Measurements from ENCODE around the gene KRT25.
"Not testable (repeated sequence)": the region's sequence is repeated elsewhere in the genome, so short reads cannot be mapped to it uniquely, and the experiment has no call there.

KRT25 gene

DNA sequence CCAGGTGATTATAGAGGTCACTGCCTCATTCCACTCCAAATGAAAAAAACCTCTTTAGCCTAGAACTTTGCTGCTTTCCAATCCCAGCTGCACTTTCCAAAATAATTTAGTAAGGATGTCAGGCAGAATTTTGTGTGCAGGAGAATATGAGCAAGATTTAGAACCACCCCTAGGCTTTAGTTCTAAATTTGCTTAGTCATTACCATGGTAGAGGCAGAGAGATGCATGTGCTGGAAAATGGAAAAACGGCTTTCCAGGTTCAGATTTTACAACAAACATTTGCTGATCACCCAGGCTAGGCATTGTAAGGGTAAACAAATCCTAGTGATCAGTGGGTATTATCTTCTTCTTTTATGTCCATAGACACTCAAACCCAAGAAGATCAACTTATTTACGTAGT is 10.5 kb upstream of the KRT25 start:
- in situ Hi-C loops (cut with HindIII; ENCODE audit: low pct_ligation_motif_present, low pct_unique_long_range_greater_than_20kb, low sequenced_read_pairs), result no loop called here
- no peak for DNase-seq

GRCh38 chr17:40763752-40764151 is 8.6 kb upstream of the KRT25 start:
- in situ Hi-C loops (cut with HindIII; ENCODE audit: low pct_ligation_motif_present, low pct_unique_long_range_greater_than_20kb, low sequenced_read_pairs), result no loop called here

DNA sequence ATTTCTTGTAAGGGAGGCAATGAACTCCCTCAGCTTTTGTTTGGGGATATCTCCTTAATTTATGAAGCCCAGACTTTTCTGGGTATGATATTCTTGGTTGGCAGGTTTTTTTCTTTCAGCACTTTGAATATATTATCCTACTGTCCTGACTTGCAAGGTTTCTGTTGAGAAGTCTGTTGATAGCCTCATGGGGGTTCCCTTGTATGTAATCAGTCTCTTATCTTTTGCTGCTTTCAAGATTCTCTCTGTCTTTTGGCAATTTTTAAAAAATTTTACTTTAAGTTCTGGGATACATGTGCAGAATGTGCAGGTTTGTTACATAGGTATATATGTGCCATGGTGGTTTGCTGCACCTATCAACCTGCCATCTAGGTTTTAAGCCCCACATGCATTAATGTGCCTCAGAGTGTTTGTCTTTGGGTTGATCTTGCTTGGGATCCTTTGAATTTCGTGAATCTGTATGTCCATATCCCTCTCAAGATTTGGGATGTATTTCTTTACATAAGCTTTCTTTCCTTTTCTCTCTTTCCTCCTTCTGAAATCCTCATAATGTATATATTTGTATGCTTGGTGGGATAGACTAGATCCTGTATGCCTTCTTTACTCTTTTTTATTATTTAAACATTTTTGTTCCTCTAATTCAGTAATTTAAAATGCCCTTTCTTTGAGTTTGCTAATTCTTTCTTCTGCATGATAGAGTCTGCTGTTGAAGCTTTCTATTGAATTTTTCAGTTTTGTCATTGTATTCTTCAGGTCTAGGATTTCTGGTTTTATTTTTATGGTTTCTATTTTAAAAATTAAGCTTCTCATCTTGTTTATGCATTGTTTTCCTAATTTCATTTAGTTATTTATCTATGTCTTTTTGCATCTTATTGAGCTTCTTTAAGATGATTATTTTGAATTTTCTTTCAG is 5.2 kb upstream of the KRT25 start:
- no peak for DNase-seq
- in situ Hi-C loops (cut with HindIII; ENCODE audit: low pct_ligation_motif_present, low pct_unique_long_range_greater_than_20kb, low sequenced_read_pairs), result no loop called here

More at GRCh38 chr17:40763752-40764151, 8.6 kb upstream of the KRT25 start:
- DNase-seq, result no peak

GRCh38 chr17:40753804-40754203 is 1.3 kb downstream of the KRT25 start:
- in situ Hi-C loops (cut with HindIII; ENCODE audit: low pct_ligation_motif_present, low pct_unique_long_range_greater_than_20kb, low sequenced_read_pairs), result no loop called here

DNA sequence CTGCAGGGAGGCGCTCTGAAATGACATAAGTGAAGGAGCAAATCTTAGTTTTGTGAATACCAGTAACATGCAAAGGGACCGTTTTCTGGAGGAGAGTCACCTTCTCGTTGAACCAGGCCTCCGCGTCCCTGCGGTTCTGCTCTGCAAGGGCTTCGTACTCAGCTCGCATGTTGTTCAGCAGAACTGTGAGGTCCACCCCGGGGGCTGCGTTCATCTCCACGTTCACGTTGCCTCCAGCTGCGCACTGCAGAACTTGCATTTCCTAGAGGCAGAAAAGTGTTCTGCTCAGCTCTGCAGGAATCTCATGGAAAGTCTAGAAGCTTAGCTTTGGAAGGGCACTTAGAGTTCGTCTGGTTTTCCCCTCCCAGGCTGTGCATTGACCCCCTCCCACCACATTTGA is 4.1 kb downstream of the KRT25 start:
- in situ Hi-C loops (cut with HindIII; ENCODE audit: low pct_ligation_motif_present, low pct_unique_long_range_greater_than_20kb, low sequenced_read_pairs), result no loop called here
- DNase-seq, result no peak

More at GRCh38 chr17:40753804-40754203, 1.3 kb downstream of the KRT25 start:
- DNase-seq, result no peak

DNA sequence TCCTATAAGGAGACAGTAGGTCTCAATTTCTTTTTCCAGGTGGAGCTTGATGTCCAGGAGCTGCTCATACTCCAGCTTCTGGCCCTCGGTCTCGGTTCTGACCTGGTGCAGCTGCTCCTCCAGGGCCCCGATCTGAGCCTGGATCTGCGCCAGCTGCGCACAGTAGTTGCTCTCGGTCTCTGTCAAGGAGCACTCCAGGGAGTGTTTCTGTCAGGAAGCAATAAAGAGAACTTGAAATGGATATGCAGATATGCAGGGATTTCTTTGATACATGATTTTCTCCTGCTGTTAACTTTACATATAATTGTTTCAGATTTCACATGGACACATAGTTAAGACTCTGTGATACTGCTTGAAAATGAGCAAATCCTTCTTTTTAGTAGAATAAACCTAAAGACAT is 4.7 kb downstream of the KRT25 start:
- in situ Hi-C loops (cut with HindIII; ENCODE audit: low pct_ligation_motif_present, low pct_unique_long_range_greater_than_20kb, low sequenced_read_pairs), result no loop called here

GRCh38 chr17:40748666-40749065 is 6.5 kb downstream of the KRT25 start:
- in situ Hi-C loops (cut with HindIII; ENCODE audit: low pct_ligation_motif_present, low pct_unique_long_range_greater_than_20kb, low sequenced_read_pairs); DNase-seq: not testable (repeated sequence)

More for the DNA sequence above, 4.7 kb downstream of the KRT25 start:
- no peak for DNase-seq

DNA sequence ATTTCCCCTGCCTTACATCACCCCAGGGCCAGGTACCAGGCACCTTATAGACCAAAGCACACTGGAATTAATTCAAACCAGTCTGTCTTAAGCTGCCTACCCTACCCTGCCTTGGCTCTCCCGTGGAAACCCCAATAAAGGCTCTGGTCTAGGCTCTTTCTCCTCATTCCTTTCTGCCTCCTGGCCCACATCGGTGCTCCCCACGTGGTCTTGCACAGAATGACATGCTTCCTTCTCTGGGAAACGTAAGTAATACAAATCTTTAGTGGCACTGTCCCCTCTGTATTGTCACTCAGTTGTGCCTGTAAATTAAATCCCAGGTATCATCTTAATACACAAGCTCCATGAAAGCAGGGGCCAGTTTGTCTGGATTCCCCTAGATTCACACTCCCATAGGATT is 16.6 kb downstream of the KRT25 start:
- no peak for DNase-seq
- in situ Hi-C loops (cut with HindIII; ENCODE audit: low pct_ligation_motif_present, low pct_unique_long_range_greater_than_20kb, low sequenced_read_pairs), result no loop called here

DNA sequence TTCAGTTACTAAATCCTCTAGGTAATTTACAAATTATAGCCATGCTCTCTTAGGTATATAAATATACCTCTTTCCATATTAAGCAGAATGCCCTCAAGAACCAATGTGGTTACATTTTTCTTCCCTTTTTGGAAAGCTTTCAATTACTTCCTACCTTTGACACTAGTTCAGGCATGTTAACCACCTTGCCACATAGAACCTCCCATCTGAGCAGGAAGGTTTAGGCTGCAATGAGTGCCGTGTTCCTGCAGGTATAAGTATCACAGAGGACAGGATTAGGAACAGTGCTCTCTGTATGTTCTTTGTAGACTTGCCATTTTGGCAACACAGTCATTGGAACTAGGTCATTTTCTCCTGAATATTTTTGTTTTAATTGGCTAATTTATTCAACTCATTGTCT is 20.1 kb downstream of the KRT25 start:
- in situ Hi-C loops (cut with HindIII; ENCODE audit: low pct_ligation_motif_present, low pct_unique_long_range_greater_than_20kb, low sequenced_read_pairs), result no loop called here
- no peak for DNase-seq

DNA sequence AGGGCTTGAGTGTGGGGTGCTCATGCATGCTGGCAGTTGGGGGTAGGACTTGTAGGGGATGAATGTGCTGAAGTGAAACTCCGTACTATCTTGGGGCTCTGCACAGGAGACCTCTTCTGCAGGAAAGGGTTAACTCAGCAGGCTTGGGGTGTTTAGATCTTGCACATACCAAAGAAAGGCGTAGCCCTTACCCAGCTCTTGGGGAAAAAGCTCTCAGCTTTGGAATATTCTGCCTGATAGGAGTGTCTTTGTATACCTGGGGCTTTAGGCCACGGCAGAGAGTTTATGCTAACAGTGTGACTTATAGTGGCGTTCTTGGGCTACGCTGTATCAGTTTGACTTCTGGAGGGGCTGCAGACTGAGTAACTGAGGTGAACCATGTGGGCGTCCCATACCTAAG is 21.1 kb downstream of the KRT25 start:
- in situ Hi-C loops (cut with HindIII; ENCODE audit: low pct_ligation_motif_present, low pct_unique_long_range_greater_than_20kb, low sequenced_read_pairs), result no loop called here
- DNase-seq, result no peak

- in situ Hi-C loops (cut with HindIII; ENCODE audit: low pct_ligation_motif_present, low pct_unique_long_range_greater_than_20kb, low sequenced_read_pairs), result no loop called here
- DNase-seq, result no peak
These were observed 24.2 kb downstream of the KRT25 start for GRCh38 chr17:40730970-40731369.

GRCh38 chr17:40727447-40728231 is 27.5 kb downstream of the KRT25 start:
- peak; percentile 92 for DNase-seq
- in situ Hi-C loops (cut with HindIII; ENCODE audit: low pct_ligation_motif_present, low pct_unique_long_range_greater_than_20kb, low sequenced_read_pairs), result no loop called here

DNA sequence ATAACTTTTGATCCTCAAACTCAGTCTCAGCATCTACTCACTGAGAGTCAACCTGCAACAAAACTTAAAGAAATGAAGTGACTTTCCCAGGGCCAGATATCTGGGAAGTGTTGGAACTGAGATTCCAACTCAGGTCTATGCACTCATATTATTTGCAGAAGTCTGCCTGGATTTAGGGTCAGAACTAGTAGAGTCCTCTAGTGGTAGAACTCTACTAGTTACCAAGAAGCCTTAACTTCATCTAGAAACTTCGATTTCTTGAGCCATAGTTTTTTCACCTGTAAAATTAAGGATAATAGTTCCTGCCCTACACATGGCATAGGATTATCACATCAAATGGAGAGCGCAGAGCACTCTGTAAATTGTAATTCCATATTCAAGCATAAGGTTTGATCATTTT is 28.2 kb downstream of the KRT25 start:
- in situ Hi-C loops (cut with HindIII; ENCODE audit: low pct_ligation_motif_present, low pct_unique_long_range_greater_than_20kb, low sequenced_read_pairs), result no loop called here

DNA sequence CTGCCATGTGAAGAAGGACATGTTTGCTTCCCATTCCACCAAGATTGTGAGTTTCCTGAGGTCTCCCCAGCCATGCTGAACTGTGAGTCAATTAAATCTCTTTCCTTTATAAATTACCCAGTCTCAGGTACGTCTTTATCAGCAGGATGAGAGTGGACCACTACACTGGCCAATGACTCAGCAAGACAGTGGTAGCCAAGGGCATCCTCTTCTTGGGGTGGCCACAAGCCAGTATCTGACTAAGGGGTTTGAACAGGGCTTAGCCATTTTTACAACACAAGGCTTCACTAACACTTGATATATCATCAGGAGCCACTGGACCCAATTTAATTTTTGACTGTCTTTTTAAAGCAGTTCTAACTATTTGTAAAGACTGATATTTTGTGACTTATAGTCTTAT is 30.5 kb downstream of the KRT25 start:
- in situ Hi-C loops (cut with HindIII; ENCODE audit: low pct_ligation_motif_present, low pct_unique_long_range_greater_than_20kb, low sequenced_read_pairs), result no loop called here
- no peak for DNase-seq

More for the DNA sequence above, 28.2 kb downstream of the KRT25 start:
- DNase-seq, result peak; percentile 61

GRCh38 chr17:40722241-40722640 is 32.9 kb downstream of the KRT25 start:
- peak; percentile 68 for DNase-seq
- in situ Hi-C loops (cut with HindIII; ENCODE audit: low pct_ligation_motif_present, low pct_unique_long_range_greater_than_20kb, low sequenced_read_pairs), result no loop called here

- DNase-seq, result peak; percentile 20
- in situ Hi-C loops (cut with HindIII; ENCODE audit: low pct_ligation_motif_present, low pct_unique_long_range_greater_than_20kb, low sequenced_read_pairs), result no loop called here
These were observed 34.2 kb downstream of the KRT25 start for GRCh38 chr17:40720899-40721298.

DNA sequence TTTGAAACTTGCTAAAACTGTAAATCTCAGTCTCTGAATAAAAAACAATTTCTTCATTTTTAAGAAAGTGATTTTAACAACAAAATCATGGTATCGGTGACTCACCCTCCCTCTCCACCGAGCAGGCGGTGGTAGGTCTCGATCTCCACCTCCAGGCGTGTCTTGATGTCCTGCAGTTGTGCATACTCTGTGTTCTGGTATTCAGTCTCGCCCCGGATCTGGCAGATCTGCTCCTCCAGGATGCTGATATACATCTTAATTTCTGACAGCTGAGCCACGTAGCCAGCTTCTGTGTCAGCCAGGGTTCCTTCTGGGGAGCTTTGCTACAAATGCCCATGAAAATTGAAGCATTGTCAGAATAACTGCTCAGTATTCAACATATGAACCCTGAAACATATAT is 36.2 kb downstream of the KRT25 start:
- no peak for DNase-seq
- in situ Hi-C loops (cut with HindIII; ENCODE audit: low pct_ligation_motif_present, low pct_unique_long_range_greater_than_20kb, low sequenced_read_pairs), result no loop called here

DNA sequence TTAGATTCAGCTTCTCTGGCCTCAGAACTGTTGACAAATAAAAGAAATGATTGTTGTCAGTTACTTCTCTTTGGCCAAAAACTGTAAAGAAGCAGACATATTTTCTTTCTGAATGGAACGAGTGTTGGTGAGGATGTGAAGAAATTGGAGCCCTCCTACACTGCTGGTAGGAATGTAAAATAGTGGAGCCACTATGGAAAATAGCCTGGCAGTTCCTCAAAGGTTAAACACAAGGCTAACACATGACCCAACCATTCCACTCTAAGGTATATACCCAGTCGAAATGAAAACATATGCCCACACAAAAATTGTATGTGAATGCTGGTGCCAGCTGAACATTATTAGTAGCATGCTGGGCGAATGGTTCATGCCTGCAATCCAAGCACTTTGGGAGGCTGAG is 37.4 kb downstream of the KRT25 start:
- no peak for DNase-seq
- in situ Hi-C loops (cut with HindIII; ENCODE audit: low pct_ligation_motif_present, low pct_unique_long_range_greater_than_20kb, low sequenced_read_pairs), result no loop called here

- DNase-seq, result no peak
- in situ Hi-C loops (cut with HindIII; ENCODE audit: low pct_ligation_motif_present, low pct_unique_long_range_greater_than_20kb, low sequenced_read_pairs), result no loop called here
These were observed 40.7 kb downstream of the KRT25 start for GRCh38 chr17:40714473-40714872.

DNA sequence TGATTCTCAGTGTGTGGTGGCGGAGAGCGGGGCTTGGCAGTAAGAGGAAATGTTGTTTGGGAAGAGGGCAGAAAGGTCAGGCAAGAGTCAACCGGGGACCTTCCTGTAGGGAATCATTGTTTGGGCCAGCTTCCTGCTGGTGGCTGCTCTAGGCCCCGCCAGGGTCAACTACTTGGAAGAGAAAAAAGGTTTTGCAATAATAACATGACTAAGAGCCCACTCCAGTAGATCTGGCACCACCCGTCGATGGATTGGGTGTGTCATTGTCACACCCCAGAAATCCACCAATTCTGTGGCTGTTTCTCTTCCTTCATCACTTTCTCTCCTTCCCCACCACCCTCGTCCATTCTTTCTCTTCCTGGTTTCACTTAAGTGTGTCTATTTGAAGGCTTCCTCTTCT is 47.4 kb downstream of the KRT25 start:
- in situ Hi-C loops (cut with HindIII; ENCODE audit: low pct_ligation_motif_present, low pct_unique_long_range_greater_than_20kb, low sequenced_read_pairs), result no loop called here
- DNase-seq, result no peak

Measured in ACHN (cell line).